ENCODE data around the gene LRRC25.

LRRC25 gene

DNA sequence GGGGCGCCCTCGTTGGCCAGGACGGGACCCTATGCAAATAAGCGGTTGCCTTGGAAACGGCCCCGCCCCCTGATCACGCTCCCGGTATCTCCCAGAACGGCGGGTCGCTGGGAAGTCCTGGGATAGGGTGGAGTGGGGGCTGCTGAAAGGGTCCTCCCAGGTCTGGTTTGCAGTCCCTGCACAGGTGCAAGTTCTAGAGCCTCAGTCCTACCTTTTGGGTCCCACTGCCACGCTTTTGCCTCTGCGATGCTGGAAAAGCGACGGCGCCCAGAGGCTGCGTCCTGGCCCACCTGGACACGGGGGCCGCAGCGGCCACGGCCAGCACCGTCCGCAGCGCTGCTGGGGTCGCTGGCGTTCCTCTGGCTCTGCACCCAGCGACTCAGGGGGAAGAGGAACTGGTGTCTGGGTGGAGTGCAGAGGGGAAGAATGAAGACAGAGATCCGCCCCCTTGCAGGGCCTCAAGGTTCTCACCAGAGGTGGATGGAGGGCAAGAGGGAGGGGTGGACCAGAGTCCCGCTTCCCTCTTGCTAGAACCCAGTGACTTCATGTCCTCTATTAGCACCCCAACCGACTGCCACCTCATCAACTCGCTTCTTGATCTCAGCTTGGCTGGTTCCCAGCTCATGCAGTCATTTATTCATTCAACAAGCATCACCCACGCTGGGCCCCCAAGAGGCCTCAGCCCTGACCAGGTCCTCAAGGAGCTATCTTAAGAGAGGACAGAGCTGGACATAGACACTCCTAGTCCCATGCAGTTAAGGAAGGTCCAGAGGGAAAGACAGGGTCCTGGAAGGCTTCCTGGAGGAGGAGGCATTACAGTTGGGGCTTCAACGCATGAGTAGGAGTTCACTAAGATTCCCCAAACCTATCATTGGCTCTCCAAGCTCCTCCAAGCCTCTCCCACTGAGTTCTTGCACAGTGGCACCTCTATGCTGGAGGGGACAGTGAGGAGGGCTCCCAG is at the start of gene LRRC25:
TSS of gene LRRC25 (minus strand) at position 381 of the 961 bp plus-strand sequence. CDS start 659 bp downstream, outside the sequence.
- in situ Hi-C loops (cut with MboI; ENCODE audit: low sequenced_read_pairs, unreplicated experiment): no loop called here
- TF ChIP-seq, protein P1, sequence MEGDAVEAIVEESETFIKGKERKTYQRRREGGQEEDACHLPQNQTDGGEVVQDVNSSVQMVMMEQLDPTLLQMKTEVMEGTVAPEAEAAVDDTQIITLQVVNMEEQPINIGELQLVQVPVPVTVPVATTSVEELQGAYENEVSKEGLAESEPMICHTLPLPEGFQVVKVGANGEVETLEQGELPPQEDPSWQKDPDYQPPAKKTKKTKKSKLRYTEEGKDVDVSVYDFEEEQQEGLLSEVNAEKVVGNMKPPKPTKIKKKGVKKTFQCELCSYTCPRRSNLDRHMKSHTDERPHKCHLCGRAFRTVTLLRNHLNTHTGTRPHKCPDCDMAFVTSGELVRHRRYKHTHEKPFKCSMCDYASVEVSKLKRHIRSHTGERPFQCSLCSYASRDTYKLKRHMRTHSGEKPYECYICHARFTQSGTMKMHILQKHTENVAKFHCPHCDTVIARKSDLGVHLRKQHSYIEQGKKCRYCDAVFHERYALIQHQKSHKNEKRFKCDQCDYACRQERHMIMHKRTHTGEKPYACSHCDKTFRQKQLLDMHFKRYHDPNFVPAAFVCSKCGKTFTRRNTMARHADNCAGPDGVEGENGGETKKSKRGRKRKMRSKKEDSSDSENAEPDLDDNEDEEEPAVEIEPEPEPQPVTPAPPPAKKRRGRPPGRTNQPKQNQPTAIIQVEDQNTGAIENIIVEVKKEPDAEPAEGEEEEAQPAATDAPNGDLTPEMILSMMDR (IDR thresholded peaks at IDR 0.05; ENCODE audit: borderline replicate concordance, control extremely low read depth, extremely low read depth, insufficient read depth, missing control alignments): no peak

DNA sequence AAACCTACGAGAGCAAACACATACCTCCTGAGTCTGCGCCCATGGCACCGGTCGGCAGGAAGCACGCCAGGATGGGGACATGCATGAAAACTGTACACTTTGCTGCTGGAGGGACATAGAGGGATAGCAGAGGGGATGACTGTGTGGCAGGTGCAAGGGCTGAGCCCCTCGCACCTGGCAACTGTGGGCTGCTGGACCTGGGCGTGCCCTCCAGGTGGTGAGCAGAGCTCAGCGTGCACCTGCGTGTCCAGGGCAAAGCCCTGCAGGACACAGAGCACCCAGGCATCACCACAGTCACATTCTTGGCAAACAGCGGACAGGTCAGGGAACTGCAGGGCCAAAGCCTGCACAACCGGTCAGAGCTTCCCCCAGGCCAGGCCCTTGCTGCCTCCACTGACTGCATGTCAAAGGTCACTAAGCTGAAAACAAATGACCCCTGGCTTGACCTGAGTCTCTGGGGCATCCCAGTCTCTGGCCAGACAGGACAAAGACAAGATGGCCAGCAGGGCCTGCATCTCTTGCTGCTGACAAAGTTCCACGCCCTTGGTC is 49.5 kb upstream of the LRRC25 start:
- TF ChIP-seq, protein P1 (IDR thresholded peaks at IDR 0.05; ENCODE audit: borderline replicate concordance, control extremely low read depth, extremely low read depth, insufficient read depth, missing control alignments): no peak
- in situ Hi-C loops (cut with MboI; ENCODE audit: low sequenced_read_pairs, unreplicated experiment): no loop called here
- DNase-seq (ENCODE audit: low spot score): no peak

More for the DNA sequence above, at the start of gene LRRC25:
- peak; percentile 80 for DNase-seq (ENCODE audit: low spot score)

DNA sequence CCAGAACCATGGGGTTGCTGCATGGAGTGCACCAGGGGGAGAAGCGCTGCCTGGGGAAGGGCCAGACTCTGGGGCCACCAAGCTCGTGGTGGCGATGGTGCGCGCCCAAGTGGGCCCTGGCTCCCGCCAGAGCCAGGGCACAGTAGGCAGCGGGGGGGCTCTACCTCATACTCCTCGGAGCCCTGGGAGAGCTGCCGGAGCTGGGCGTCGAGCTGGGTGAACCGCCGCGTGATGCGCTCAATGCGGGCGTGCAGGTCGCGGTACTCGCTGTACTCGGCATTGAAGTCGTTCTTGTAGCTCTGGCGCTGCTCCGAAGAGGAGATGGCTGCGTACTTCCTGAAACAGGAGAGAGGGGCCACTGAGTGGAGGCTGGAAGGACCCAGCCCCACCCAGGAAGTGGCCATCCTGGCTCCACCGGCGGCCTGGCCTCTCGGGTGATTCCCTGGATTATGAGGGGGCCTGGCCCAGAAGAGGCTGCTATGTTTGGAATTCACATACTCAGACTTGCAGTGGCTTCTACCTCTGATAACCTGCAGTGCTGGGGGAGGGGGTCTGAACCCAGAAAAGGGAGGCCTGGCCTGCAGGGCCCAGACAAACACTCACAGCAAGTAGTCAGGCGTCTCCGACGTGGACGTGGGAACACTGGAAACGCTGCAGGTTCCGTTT is 48.9 kb upstream of the LRRC25 start:
- DNase-seq (ENCODE audit: low spot score): no peak
- TF ChIP-seq, protein P1 (IDR thresholded peaks at IDR 0.05; ENCODE audit: borderline replicate concordance, control extremely low read depth, extremely low read depth, insufficient read depth, missing control alignments): no peak
- in situ Hi-C loops (cut with MboI; ENCODE audit: low sequenced_read_pairs, unreplicated experiment): no loop called here

DNA sequence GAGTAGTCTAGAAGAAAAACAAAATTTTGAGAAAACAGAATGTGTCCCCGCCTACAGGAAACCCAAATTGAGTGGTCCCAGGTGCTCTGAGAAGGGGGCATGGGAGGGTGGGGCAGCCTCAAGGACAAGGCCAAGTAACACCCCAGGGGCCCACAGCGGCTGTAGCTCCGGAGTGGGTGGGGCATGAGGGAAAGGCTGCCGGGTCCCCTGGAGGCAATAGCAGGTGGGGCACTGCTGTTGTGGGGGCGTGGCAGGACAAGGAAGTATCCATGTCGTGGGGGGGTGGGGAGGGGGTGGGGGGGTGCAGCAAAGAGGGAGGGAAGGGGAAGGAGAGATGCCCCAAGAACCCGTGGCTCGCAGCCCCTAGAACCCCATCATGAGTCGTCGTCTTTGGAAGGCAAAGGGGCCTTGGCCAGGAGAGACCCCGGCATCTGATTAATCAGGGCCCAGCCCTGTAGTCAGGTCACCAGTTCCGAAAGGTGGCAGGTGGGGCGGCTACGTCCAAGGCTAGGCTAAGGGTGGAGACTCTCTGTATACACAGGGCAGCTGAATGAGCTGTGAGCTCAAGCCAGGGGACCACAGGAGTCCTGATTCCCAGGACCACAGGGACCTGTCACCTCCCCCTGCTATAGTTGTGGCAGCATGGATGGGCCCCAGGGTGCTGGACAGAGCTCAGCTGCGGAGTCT is 48.0 kb upstream of the LRRC25 start:
- no peak for DNase-seq (ENCODE audit: low spot score)
- TF ChIP-seq, protein P1 (IDR thresholded peaks at IDR 0.05; ENCODE audit: borderline replicate concordance, control extremely low read depth, extremely low read depth, insufficient read depth, missing control alignments): no peak
- in situ Hi-C loops (cut with MboI; ENCODE audit: low sequenced_read_pairs, unreplicated experiment): no loop called here

DNA sequence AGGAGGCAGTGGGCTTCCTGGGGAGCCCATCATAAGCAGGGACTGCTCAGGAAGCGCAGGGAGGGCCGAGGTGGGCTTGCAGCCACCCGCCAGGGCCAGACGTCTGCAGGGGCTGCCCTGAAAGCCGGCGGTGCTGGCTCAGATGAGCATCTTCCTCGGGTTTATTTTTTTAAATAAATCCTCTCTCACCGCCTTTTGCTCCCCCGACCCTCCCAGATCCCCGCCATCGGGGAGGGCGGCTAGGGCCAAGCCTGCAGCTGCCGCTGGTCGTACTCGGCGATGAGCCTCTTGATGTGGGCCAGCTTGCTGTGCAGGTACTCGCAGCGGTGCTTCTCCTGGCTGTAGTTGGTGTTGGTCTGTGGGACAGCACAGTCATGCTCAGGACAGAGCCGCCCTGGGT is 47.1 kb upstream of the LRRC25 start:
- DNase-seq (ENCODE audit: low spot score): no peak
- TF ChIP-seq, protein P1 (IDR thresholded peaks at IDR 0.05; ENCODE audit: borderline replicate concordance, control extremely low read depth, extremely low read depth, insufficient read depth, missing control alignments): no peak
- in situ Hi-C loops (cut with MboI; ENCODE audit: low sequenced_read_pairs, unreplicated experiment): no loop called here

DNA sequence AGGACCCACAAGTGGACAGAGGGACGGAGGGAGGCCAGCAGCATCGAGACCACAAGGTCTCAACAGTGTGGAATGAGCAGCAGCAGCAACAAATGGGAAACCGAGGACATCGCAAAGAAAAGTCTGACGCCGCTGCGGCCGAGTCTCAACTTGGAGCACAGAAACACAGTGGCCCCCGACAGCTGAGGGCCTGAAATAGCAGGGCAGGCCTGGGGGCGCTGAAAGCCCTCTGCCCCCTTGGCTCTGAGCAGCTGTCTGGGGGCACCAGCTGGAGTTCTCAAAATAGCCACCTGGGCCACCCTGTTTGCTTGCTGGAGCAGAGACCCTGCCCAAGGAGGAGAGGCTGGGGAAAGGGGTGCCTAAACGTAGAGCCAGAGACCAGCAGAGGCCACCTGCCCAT is 46.4 kb upstream of the LRRC25 start:
- TF ChIP-seq, protein P1 (IDR thresholded peaks at IDR 0.05; ENCODE audit: borderline replicate concordance, control extremely low read depth, extremely low read depth, insufficient read depth, missing control alignments): no peak

More for the DNA sequence above, 46.4 kb upstream of the LRRC25 start:
- no peak for DNase-seq (ENCODE audit: low spot score)
- in situ Hi-C loops (cut with MboI; ENCODE audit: low sequenced_read_pairs, unreplicated experiment): no loop called here
